Thoracic aorta (tissue), 2 donors: ENCODE data around the gene EBF3. TPM values are rescaled to one million over a fixed set of nuclear protein-coding genes. Genes with fewer than 3 reads are reported as not detected.

Experiments
- ATAC-seq: fragments of 150-250 bp; one replicate; pipeline ENCODE4 v1.8.0; 2017; ENCODE audit warnings: low read depth; ENCODE audit not compliant: insufficient number of reproducible peaks, low FRiP score
- DNase-seq: peaks from one replicate; pipeline ENCODE4 v3.0.0-alpha.2; 2020; ENCODE audit warnings: low spot score
- H3K27ac ChIP-seq, 2 donors: fragments of 200-600 bp; sonication (generic); 1 replicate in 1 of 2; 2 replicates in 1 of 2; pipeline ENCODE4 v1.5.1; 2016; ENCODE audit warnings: mild to moderate bottlenecking in 2 of 2, moderate library complexity in 2 of 2
- H3K27me3 ChIP-seq: fragments of 200-600 bp; sonication (generic); replicated peaks from 2 replicates; pipeline ENCODE4 v1.6.0; 2016; ENCODE audit warnings: mild to moderate bottlenecking; ENCODE audit not compliant: insufficient read depth
- H3K36me3 ChIP-seq: fragments of 200-600 bp; sonication (generic); one replicate; pipeline ENCODE4 v1.5.1; 2016
- H3K4me1 ChIP-seq, 2 donors: fragments of 200-600 bp; sonication (generic); 1 replicate in 1 of 2; 2 replicates in 1 of 2; pipeline versions ENCODE4 v1.5.1 to v1.6.0; 2016; ENCODE audit warnings: low read depth in 2 of 2, mild to moderate bottlenecking in 1 of 2; ENCODE audit not compliant: control insufficient read depth in 1 of 2
- H3K4me3 ChIP-seq: fragments of 200-600 bp; sonication (generic); 2 replicates; pipeline ENCODE4 v1.5.1; 2016; ENCODE audit warnings: mild to moderate bottlenecking
- H3K9me3 ChIP-seq: fragments of 200-600 bp; sonication (generic); 2 replicates; pipeline ENCODE4 v1.5.1; 2016
- total RNA-seq, 2 donors: library from RNA; depleted of rRNA; stranded (reverse); fragments of >200 nt; gene quantifications; one replicate each; pipeline versions ENCODE4 v1.1.0 to v1.2.3, GENCODE V29; 2016
- TF ChIP-seq, protein P1 (sequence below): fragments of 200-600 bp; sonication (generic); IDR thresholded peaks from one replicate; pipeline ENCODE4 v1.5.1; 2019; ENCODE audit warnings: antibody characterized with exemption

EBF3 gene
- total RNA-seq, 2 donors from 2014 or later: 3.6 to 4.6 TPM

DNA sequence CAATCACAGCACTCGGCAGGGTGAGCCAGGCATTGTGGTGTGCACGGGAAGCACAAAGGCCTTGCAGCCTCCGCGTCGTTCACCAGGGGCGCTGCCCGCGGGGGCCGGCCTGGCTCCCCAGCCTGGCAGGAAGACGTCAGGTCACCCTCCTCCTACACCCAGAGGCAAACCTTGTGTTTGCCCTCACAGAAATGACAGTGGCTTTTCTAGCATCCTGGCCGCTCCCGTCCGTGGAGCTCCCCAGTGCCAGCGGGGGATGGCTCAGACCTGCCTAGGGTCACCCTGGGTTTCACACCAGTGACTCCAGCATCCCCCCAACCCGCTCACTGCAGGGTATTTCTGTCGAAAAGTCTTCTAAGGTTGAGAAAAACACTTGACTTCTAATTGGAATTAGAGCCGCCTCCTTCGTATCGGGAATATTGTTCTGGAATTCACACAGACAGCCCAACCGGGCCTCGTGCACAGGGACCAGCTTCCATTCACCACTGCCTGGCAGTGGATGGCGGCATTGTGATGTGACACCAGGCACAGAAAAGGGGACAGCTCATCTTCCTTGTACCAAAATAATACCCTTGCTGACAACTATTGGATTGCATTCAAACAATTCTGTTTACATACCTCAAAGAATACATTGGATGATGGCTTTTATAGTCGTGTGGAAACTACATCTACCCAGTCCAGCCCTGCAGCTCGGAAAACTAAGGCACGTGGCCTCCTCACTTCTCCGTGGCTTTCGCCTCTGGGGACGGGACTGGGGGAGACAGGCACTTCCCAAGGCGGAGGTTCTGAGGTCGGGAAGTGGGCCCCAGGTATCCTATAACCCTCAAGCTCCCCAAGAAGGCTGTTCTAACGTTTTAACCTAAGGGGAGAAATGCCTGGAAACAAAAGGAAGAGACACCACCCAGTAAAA is 109.0 kb downstream of the EBF3 start:
- DNase-seq: no peak
- no peak overlapping the region for H3K4me3 ChIP-seq
- no peaks in the 10 kb centered on the region for H3K4me1 ChIP-seq
- no peak for ATAC-seq
- TF ChIP-seq, protein P1, sequence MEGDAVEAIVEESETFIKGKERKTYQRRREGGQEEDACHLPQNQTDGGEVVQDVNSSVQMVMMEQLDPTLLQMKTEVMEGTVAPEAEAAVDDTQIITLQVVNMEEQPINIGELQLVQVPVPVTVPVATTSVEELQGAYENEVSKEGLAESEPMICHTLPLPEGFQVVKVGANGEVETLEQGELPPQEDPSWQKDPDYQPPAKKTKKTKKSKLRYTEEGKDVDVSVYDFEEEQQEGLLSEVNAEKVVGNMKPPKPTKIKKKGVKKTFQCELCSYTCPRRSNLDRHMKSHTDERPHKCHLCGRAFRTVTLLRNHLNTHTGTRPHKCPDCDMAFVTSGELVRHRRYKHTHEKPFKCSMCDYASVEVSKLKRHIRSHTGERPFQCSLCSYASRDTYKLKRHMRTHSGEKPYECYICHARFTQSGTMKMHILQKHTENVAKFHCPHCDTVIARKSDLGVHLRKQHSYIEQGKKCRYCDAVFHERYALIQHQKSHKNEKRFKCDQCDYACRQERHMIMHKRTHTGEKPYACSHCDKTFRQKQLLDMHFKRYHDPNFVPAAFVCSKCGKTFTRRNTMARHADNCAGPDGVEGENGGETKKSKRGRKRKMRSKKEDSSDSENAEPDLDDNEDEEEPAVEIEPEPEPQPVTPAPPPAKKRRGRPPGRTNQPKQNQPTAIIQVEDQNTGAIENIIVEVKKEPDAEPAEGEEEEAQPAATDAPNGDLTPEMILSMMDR: no peak
- no peaks in the 10 kb centered on the region for H3K36me3 ChIP-seq
- no peaks in the 10 kb centered on the region for H3K9me3 ChIP-seq
- H3K27me3 ChIP-seq: no peaks in the 10 kb centered on the region
- H3K27ac ChIP-seq: no peak overlapping the region

DNA sequence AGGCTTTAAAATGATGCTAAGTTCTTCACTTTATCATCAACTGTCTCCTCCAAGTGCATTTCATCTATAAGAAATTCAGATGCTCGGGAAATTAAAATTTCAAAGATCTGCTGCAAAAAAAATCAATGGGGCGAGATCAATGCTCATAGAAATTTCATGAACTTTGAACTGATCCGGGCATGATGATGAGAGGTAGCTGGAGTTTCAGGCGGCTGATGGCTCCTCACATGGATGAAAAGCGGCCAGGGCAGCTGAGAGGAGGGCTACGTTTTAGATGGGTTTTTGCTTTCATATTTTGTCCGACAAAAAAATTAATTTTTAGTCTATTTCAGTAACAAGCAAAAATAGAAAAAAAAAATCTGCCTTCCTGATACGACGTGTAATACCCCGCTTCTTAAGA is 109.9 kb downstream of the EBF3 start:
- H3K4me3 ChIP-seq: no peak overlapping the region
- H3K27me3 ChIP-seq: no peaks in the 10 kb centered on the region
- no peaks in the 10 kb centered on the region for H3K36me3 ChIP-seq
- DNase-seq (no peak), ATAC-seq (no peak)
- H3K27ac ChIP-seq: no peak overlapping the region
- H3K4me1 ChIP-seq: no peaks in the 10 kb centered on the region
- TF ChIP-seq, protein P1: no peak
- no peaks in the 10 kb centered on the region for H3K9me3 ChIP-seq

DNA sequence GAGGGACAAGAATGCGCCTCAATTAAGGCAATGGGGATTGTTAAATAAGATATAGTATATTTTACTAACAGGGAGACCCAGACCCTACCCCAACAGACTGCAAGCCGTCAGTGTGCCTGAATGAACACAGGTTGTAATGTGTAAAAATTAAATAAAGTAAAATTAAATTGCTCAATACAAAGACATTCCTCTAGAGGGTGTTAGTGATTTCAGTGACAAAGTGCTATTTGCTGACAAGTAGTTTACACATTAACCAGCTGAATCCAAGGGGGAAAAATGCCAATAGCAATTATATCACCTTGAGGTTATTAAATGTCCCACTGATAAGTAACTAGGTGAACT is 110.5 kb downstream of the EBF3 start:
- DNase-seq: no peak
- no peaks in the 10 kb centered on the region for H3K9me3 ChIP-seq
- H3K4me1 ChIP-seq: no peaks in the 10 kb centered on the region
- no peak overlapping the region for H3K4me3 ChIP-seq
- no peaks in the 10 kb centered on the region for H3K36me3 ChIP-seq
- no peaks in the 10 kb centered on the region for H3K27me3 ChIP-seq
- TF ChIP-seq, protein P1: no peak
- no peak for ATAC-seq
- H3K27ac ChIP-seq: no peak overlapping the region

DNA sequence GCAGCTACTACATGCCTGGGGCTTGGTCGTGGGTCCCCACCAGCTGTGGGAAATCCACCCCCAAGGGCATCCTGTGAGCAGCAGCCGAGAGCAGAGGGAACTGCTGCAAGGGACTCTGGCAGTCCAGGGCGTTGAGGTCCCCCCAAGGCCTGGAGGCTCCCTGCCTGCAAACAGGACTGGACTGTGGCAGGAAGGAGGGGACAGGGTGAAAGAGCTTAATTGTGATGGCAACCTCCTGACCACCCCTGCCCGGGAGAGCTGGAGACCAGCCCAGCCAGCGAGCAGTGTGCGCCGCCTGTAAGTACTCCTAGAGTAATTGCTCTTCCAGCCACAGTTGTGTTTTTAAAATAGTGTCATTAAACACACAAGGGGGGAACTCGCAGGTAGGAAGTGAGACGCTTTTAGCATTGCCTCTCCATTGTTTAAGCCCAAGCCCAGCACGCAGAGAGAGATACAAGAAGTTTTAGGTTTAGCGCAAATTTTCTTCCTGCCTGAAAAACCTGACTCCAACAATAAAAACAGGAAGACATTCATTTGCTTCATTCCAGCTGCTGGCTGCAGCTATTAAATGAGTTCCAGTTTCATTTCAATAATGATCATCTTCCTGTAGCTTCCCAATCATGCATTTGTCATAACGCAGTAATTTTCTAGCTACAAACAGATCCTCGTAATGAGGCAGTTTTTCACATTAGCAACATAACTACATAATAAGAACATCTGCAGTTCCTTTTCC is 111.1 kb downstream of the EBF3 start:
- H3K27me3 ChIP-seq: no peaks in the 10 kb centered on the region
- TF ChIP-seq, protein P1: no peak
- H3K4me3 ChIP-seq: no peak overlapping the region
- DNase-seq: no peak
- no peaks in the 10 kb centered on the region for H3K9me3 ChIP-seq
- no peak for ATAC-seq
- H3K36me3 ChIP-seq: no peaks in the 10 kb centered on the region
- no peaks in the 10 kb centered on the region for H3K4me1 ChIP-seq
- no peak overlapping the region for H3K27ac ChIP-seq

GRCh38 chr10:129851941-129852640 is 112.0 kb downstream of the EBF3 start:
- ATAC-seq: no peak

More at GRCh38 chr10:129851941-129852640, 112.0 kb downstream of the EBF3 start:
- Histone ChIP-seq H3K4me1 (no peaks in the 10 kb centered on the region), H3K9me3 (no peaks in the 10 kb centered on the region), H3K36me3 (no peaks in the 10 kb centered on the region), H3K4me3 (no peak overlapping the region), H3K27ac (no peak overlapping the region), H3K27me3 (no peaks in the 10 kb centered on the region)
- TF ChIP-seq, protein P1: no peak
- no peak for DNase-seq
